ENCODE measurements around the gene TADA2A.
"Not testable (repeated sequence)": the region's sequence is repeated elsewhere in the genome, so short reads cannot be mapped to it uniquely, and the experiment has no call there.

Gene TADA2A

DNA sequence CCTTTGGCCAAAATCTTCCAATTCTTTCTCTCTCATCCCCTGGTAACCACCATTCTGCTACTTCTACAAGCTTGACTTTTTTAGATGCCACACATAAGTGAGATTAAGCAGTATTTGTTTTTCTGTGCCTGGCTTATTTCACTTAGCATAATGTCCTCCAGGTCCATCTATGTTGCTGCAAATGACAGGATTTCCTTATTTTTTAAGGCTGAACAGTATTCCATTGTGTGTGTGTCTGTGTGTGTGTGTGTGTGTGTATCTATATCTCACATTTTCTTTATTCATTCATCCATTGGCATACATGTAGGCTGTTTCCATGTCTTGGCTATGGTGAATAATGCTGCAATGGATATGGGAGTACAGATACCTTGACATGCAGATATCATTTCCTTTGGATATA, 6.2 kb upstream of the TADA2A start:
- FAIRE-seq = no peak

DNA sequence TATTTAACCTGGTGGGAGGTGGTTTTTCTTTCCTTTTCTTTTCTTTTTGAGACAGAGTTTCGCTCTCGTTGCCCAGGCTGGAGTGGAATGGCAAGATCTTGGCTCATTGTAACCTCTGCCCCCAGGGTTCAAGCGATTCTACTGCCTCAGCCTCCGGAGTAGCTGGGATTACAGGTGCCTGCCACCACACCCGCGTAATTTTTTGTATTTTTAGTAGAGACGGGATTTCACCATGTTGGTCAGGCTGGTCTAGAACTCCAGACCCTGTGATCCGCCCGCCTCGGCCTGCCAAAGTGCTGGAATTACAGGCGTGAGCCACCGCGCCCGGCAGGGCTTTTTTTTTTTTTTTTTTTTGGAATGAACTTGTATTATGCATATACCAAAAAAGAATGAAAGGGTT, 1.2 kb upstream of the TADA2A start:
- DNase-seq (ENCODE audit: insufficient read length, low spot score); FAIRE-seq: not testable (repeated sequence)

More for the DNA sequence above, 6.2 kb upstream of the TADA2A start:
- TF ChIP-seq, protein P1, sequence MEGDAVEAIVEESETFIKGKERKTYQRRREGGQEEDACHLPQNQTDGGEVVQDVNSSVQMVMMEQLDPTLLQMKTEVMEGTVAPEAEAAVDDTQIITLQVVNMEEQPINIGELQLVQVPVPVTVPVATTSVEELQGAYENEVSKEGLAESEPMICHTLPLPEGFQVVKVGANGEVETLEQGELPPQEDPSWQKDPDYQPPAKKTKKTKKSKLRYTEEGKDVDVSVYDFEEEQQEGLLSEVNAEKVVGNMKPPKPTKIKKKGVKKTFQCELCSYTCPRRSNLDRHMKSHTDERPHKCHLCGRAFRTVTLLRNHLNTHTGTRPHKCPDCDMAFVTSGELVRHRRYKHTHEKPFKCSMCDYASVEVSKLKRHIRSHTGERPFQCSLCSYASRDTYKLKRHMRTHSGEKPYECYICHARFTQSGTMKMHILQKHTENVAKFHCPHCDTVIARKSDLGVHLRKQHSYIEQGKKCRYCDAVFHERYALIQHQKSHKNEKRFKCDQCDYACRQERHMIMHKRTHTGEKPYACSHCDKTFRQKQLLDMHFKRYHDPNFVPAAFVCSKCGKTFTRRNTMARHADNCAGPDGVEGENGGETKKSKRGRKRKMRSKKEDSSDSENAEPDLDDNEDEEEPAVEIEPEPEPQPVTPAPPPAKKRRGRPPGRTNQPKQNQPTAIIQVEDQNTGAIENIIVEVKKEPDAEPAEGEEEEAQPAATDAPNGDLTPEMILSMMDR (IDR thresholded peaks at IDR 0.05; ENCODE audit: insufficient read depth, missing control alignments) = no peak
- no peak for DNase-seq (ENCODE audit: insufficient read length, low spot score)

DNA sequence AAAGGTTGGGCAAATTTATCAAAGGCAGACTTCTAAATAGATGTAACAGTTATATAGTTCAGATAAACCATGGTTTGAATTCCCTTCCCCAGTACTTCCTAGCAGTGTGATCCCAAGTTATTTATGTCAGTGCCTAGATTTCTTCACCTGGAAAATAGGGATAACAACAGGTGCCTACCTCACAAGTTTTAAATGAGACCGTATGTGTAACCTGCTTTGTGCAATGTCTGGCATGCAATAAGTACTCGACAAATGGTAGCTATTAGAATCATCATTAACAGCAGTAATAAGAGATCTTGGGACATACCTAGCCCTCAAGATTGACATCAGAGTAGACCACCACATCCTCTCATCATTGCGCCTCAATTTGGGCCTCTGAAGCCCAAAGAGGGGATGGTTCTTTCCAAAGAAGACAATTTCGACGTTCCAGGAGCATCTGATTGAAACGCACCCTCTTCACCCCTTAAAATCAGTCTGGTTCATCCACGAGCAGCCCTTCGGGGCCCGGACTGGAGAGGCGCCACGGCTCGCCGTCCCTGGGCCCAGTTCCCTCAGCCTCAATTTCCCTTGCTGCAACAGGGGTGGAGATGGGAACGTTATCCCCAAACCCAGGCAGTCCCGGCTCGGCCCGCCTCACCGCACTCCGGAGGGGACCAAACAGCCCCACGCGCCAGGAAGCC, 591 bp upstream of the TADA2A start:
- FAIRE-seq = no peak
- TF ChIP-seq, protein P1 (IDR thresholded peaks at IDR 0.05; ENCODE audit: insufficient read depth, missing control alignments) = no peak

DNA sequence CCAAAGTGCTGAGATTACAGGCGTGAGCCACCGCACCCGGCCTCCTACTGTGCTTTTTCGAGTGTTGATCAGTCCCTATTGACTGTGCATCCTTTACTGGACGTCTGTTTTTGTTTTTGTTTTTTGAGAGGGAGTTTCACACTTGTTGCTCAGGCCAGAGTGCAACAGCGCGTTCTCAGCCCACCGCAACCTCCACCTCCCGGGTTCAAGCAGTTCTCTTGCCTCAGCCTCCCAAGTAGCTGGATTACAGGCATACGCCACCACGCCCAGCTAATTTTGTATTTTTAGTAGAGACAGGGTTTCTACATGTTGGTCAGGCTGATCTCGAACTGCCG, 1.4 kb downstream of the TADA2A start:
- FAIRE-seq; DNase-seq (ENCODE audit: insufficient read length, low spot score): not testable (repeated sequence)

More for the DNA sequence above, 591 bp upstream of the TADA2A start:
- DNase-seq (ENCODE audit: insufficient read length, low spot score) = no peak

DNA sequence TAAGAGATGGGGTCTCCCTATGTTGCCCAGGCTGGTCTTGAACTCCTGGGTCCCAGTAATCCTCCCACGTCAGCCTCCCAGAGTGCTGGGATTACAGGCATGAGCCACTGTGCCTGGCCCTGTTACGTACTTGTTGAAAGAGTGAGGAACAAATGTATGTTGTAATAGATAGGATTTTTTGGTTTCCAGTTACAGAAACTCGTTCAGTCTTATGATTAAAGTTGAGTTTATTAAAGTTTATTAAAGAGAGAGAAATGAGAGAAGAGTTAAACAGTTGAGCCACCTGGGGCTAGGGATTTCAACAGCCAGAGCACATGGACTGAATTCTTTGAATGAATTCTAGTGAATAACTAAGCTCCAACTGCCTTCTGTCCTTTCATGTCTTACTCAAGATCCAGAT, 3.7 kb downstream of the TADA2A start:
- DNase-seq (ENCODE audit: insufficient read length, low spot score) (no peak), FAIRE-seq (no peak)
- TF ChIP-seq, protein P1 (IDR thresholded peaks at IDR 0.05; ENCODE audit: insufficient read depth, missing control alignments) = no peak

DNA sequence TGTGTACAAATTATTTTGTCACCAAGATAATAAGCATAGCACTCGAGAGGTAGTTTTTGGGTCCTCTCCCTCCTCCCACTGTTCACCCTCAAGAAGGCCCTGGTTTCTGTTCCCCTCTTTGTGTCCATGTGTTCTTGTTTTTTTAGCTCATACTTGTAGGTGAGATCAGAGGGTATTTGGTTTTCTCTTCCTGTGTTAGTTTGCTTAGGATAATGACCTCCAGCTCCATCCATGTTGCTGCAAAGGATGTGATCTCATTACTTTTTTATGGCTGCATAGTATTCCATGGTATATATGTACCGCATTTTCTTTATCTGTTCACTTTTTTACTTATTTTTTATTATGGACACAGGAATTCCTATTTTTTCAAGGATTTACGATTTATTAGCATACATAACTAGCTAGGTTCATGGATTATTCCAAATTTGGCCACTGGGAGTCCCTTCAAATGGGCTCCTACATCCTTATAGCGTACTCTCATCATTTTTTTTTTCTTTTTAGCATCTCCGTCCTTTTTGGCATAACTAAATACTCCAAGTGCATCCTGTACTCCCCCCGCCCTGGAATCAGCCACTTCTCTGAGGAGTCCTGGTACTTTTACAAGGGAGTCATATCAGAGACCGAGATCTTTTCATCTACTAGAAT, 7.3 kb downstream of the TADA2A start:
- DNase-seq (ENCODE audit: insufficient read length, low spot score) = no peak
- no peak for FAIRE-seq

DNA sequence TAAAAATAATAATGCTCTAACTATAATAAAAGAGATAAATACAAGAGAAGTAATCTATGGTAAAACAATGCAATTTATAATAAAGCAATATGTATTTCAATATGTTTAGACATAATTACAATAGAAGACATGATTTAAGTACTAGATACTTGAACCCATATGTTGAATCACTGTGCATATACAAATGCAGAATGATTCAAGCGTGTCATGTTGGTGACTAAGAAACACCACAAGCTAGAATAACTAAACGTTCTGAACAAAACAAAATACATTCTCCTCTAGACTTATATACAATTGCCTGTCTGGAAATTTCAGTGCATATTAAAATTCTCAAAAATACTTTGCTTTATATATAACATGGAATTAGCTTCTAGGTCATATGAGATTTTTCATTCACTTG, 11.2 kb downstream of the TADA2A start:
- FAIRE-seq (no peak), DNase-seq (ENCODE audit: insufficient read length, low spot score) (no peak)
- TF ChIP-seq, protein P1 (IDR thresholded peaks at IDR 0.05; ENCODE audit: insufficient read depth, missing control alignments) = no peak

More for the DNA sequence above, 7.3 kb downstream of the TADA2A start:
- TF ChIP-seq, protein P1 (IDR thresholded peaks at IDR 0.05; ENCODE audit: insufficient read depth, missing control alignments) = peak; percentile 5

DNA sequence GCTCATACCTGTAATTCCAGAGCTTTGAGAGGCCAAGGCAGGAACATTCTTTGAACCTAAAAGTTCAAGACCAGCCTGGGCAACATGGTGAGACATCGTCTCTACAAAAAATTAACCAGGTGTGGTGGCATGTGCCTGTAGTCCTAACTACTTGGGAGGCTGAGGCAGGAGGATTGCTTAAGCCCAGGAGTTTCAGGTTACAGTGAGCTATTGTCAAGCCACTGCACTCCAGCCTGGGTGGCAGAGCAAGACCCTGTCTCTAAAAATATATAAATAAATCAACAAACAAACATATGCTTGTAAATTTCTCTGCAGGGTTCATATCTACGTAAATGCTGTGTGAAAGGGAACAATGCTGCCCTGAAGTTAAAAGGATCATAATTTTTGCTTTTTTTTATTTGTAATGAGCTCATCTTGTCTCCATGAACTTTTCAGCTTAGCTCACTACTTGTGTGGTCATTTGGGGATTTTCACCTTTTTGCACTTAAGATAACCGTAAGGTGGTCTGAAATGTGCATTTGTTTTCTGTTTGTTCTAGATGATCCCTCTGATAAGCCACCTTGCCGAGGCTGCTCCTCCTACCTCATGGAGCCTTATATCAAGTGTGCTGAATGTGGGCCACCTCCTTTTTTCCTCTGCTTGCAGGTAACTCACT, 16.4 kb downstream of the TADA2A start:
- no peak for DNase-seq (ENCODE audit: insufficient read length, low spot score)
- FAIRE-seq = no peak
- TF ChIP-seq, protein P1 (IDR thresholded peaks at IDR 0.05; ENCODE audit: insufficient read depth, missing control alignments) = no peak
